DMS153 (cell line): ENCODE measurements around the gene ITPR2.

Source experiments
- DNase-seq: peaks from one replicate; lab custom pipeline; 2025; lab: John Stamatoyannopoulos, UW

The ITPR2 gene

DNA sequence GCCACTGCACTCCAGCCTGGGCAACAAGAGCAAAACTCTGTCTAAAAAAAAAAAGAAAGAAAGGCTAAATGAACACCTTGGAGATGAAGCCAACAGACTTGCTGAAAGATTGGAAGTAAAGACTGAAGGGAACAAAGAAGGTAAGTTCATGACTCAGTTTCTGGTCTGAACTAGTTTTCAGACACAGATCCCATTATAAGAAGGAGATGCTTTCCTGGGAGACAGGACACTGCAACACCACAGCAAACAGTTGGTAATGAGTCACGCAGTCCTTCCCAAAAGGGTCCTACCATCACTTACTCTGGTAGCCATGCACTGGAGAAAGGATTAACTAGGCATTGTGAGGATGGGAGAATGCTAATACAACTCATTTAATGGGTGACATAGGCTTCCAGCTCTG lies 540.4 kb downstream of the ITPR2 start:
- DNase-seq: no peak

DNA sequence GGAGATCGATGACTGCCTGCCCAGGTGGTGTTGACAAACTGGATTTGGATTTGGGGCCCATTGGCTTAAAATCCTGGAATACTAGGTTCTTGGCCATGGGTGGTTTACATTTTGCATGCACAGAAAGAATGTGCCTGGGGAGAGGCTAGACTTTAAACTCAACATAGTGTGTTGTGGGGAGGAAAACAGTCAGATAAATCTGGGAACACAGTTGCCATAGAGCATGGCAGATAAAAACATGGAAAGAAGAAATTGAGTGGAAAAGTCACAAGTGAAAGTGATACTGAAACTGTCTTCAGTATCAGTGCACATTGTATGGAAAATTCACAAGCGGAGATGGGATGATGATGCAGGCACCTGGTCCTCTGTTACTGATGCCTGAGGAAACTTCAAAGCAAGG lies 542.4 kb downstream of the ITPR2 start:
- no peak for DNase-seq

DNA sequence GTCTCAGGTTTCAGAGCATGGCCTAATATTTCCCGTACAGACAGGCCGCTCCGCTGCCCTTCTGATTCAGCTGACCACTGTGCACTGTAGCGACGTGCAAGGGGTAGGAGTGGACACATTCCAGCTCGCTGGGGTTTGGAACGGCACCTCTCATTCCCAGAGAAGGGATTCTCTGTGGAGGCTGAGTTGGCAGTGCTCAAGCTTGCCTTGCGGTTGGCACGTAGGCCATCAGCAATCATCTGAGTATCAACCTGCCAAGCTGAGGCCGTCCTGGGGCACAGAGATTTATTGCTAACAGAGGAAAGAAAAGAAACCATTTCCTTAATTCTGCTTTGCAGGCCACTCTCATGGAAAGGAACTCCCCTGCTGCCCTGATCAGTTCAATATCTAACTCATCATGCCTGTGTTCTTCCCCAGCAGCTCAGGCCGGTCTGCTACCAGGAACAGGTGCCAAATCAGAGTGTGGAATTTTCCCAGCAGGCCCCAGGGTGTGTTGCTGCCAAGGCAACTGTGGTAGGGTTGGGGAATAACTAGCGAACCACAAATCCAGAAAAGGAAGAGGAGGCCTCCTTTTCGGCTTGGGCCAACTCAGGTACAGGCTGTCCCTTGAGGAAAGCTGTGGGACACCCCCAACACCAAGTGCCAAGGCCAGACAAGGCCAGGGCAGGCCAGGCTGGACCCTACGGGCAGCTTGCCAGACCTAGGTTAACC lies 545.2 kb downstream of the ITPR2 start:
- DNase-seq: no peak
